Progenitor cell of endocrine pancreas (in vitro differentiated cells): ENCODE measurements around the gene CAPN2. TPM values are rescaled to one million over a fixed set of nuclear protein-coding genes. Genes with fewer than 3 reads are reported as not detected.

ENCODE experiments used
- DNase-seq: peaks from one replicate; pipeline ENCODE4 v3.0.0; 2021; ENCODE audit warnings: low spot score; ENCODE audit not compliant: unreplicated experiment
- H3K27ac Mint-ChIP-seq: 2 replicates; pipeline ENCODE4 v1.8.0; 2021; ENCODE audit warnings: mild to moderate bottlenecking, moderate library complexity, mixed read lengths
- H3K27me3 Mint-ChIP-seq: 2 replicates; pipeline ENCODE4 v1.8.0; 2021; ENCODE audit warnings: mixed read lengths
- H3K36me3 Mint-ChIP-seq: 2 replicates; pipeline ENCODE4 v1.8.0; 2022; ENCODE audit warnings: mixed read lengths; ENCODE audit not compliant: insufficient read depth
- H3K4me1 Mint-ChIP-seq: 2 replicates; pipeline ENCODE4 v1.8.0; 2021; ENCODE audit warnings: low read depth, mixed read lengths
- H3K4me3 Mint-ChIP-seq: 2 replicates; pipeline ENCODE4 v1.8.0; 2021; ENCODE audit warnings: low read depth, mild to moderate bottlenecking, moderate library complexity, mixed read lengths
- H3K9me3 Mint-ChIP-seq: 2 replicates; pipeline ENCODE4 v1.8.0; 2021; ENCODE audit warnings: low read depth, mixed read lengths
- total RNA-seq: library from RNA; stranded (reverse); gene quantifications from 2 replicates; pipeline ENCODE4 v1.2.1, GENCODE V29; 2021
- TF ChIP-seq, protein P1 (sequence below): fragments of 200-600 bp; sonication (generic); IDR thresholded peaks from one replicate; pipeline ENCODE4 v1.5.0; 2021; ENCODE audit warnings: antibody characterized with exemption, mild to moderate bottlenecking; ENCODE audit not compliant: unreplicated experiment

Gene CAPN2
- total RNA-seq, 1 donor from 2014 or later = 20.3 TPM

DNA sequence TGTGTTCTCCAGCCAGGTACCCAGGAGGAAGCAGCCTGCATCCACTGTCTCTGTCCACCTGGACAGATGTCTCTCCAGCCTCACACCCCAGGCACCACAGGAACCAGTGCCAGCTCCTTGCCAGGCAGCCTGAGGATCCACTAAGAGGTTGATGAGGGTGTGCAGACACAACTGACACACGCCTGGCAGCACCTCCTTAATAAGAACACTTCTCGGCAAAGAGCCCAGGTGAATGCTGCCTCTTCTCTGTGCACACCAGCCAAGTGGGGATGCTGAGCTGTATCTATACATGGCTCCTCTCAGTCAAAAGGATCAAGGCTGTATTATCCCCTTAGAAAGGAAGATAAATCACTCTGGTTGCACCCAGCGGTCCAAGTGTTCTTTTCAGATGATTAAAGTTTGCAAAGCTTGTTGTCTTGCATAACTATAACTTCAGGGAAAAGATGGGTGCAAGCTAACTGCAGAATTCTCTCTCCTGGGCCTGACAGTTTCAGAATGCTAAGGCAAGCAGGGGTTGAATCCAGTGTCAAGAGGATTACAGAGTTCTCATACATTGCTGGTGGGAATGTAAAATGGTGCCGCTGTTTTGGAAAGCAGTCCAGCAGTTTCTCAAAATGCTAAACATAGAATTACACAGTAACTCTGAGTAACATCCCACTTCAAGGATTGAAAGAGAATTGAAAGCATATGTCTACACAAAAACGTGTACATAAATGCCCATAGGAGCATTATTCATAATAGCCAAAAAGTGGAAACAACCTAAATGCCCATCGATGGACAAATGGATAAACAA, 43.1 kb upstream of the CAPN2 start:
- no peak overlapping the region for H3K27ac Mint-ChIP-seq
- peaks cover 5% of the 10 kb centered on the region for H3K27me3 Mint-ChIP-seq
- H3K9me3 Mint-ChIP-seq = peaks cover 6% of the 10 kb centered on the region
- no peak for DNase-seq
- TF ChIP-seq, protein P1, sequence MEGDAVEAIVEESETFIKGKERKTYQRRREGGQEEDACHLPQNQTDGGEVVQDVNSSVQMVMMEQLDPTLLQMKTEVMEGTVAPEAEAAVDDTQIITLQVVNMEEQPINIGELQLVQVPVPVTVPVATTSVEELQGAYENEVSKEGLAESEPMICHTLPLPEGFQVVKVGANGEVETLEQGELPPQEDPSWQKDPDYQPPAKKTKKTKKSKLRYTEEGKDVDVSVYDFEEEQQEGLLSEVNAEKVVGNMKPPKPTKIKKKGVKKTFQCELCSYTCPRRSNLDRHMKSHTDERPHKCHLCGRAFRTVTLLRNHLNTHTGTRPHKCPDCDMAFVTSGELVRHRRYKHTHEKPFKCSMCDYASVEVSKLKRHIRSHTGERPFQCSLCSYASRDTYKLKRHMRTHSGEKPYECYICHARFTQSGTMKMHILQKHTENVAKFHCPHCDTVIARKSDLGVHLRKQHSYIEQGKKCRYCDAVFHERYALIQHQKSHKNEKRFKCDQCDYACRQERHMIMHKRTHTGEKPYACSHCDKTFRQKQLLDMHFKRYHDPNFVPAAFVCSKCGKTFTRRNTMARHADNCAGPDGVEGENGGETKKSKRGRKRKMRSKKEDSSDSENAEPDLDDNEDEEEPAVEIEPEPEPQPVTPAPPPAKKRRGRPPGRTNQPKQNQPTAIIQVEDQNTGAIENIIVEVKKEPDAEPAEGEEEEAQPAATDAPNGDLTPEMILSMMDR = no peak
- H3K36me3 Mint-ChIP-seq = no peaks in the 10 kb centered on the region
- no peak overlapping the region for H3K4me3 Mint-ChIP-seq
- H3K4me1 Mint-ChIP-seq = peaks cover 11% of the 10 kb centered on the region

DNA sequence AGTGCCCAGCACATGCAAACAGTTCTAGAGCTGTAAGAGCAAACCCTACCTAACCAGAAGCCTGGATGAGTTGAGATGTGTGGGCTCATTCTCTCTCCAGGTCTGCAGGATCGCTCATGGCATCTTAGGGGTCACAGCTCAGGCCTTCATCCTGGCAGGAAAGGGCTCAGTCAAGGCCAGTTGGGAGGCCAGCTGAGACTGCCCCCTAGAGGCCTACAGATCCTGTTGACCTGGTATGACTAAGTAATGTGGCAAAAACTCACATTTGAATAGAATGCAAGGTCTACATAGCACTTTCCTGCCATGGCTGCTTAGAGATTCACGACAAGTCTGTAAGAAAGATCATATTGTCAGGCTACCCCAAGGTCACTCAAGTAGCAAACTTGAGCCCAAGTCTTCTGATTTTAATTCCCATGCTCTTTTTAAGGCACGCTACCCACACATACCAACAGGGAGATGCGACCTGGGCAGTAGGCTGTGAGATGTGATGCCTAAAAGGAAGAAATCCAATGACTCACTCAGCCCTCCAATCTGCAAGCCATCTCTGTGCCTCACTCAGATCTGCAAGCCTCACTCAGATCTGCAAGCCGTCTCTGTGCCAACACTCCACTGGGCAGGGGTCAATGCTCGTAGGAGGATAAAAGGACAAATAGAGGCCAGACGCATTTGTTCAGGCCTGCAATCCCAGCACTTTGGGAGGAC, 41.7 kb upstream of the CAPN2 start:
- Mint-ChIP-seq H3K4me1 (peaks cover 11% of the 10 kb centered on the region), H3K9me3 (peaks cover 14% of the 10 kb centered on the region), H3K27me3 (peaks cover 8% of the 10 kb centered on the region), H3K36me3 (peaks cover 4% of the 10 kb centered on the region), H3K27ac (no peak overlapping the region), H3K4me3 (no peak overlapping the region)
- TF ChIP-seq, protein P1 = peak; percentile 79
- DNase-seq = peak; percentile 29

DNA sequence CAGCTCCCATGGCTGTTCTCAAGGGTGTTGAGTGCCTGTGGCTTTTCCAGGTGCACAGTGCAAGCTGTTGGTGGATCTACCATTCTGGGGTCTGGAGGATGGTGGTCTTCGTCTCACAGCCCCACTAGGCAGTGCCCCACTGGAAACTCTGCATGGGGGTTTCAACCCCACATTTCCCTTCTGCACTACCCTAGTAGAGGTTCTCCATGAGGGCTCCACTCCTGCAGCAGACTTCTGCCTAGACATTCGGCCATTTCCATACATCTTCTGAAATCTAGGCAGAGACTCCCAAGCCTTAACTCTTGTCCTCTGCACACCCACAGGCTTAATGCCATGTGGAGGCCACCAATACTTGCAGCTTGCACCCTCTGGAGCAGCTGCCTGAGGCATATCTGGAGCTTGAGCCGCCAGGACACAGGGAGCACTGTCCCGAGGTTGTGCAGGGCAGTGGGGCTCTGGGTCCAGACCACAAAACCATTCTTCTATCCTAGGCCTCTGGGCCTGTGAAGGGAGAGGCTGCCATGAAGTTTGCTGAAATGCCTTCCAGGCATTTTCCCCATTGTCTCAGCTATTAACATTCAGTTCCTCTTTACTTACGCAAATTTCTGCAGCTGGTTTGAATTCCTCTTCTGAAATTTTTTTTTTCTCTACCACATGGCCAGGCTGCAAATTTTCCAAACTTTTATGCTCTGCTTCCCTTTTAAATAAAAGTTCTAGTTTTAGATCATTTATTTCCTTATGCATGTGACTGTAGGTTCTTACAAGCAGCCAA, 38.0 kb upstream of the CAPN2 start:
- Mint-ChIP-seq H3K4me1 (no peaks in the 10 kb centered on the region), H3K36me3 (peaks cover 6% of the 10 kb centered on the region), H3K27me3 (peaks cover 11% of the 10 kb centered on the region), H3K4me3 (no peak overlapping the region), H3K27ac (no peak overlapping the region), H3K9me3 (peaks cover 21% of the 10 kb centered on the region)
- TF ChIP-seq, protein P1 = no peak
- DNase-seq = no peak

DNA sequence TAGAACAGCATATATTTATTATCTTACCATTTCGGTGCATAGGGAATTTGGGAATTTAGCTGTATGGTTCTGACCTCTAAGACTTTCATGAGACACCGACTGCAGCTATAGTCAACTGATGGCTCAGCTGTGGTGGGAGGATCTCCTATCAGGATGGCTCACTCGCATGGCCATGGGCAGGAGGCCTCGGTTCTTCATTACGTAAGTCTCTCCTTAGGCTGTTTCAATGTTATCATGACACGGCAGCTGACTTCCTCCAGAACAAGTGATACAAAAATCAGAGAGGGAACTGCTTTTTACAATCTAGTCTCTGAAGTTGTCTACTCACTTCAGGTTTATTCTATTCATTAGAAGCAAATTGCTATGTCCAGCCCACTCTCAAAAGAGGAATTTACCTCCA, 33.5 kb upstream of the CAPN2 start:
- TF ChIP-seq, protein P1 = no peak
- Mint-ChIP-seq H3K36me3 (peaks cover 6% of the 10 kb centered on the region), H3K4me3 (no peak overlapping the region), H3K9me3 (peaks cover 15% of the 10 kb centered on the region), H3K27ac (no peak overlapping the region), H3K4me1 (peaks cover 4% of the 10 kb centered on the region), H3K27me3 (peaks cover 19% of the 10 kb centered on the region)
- DNase-seq = no peak

DNA sequence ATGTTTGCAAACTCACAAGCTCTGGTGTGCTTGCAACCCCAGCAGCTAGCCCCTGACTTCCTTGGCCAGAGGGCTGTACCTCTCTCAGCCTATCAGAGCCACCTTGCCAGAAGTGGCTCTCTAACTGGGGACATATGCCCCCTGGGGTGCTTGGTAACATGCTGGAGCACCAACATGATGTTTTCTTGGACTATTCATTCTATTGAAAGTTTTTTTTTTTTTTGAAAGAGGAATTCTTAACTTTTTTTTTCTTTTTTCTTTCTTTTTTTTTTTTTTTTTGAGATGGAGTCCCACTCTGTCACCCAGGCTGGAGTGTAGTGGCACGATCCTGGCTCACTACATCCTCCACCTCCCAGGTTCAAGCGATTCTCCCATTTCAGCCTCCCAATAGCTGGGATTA, 32.2 kb upstream of the CAPN2 start:
- peaks cover 8% of the 10 kb centered on the region for H3K9me3 Mint-ChIP-seq
- H3K36me3 Mint-ChIP-seq = peaks cover 2% of the 10 kb centered on the region
- H3K27me3 Mint-ChIP-seq = peaks cover 18% of the 10 kb centered on the region
- H3K4me1 Mint-ChIP-seq = peaks cover 4% of the 10 kb centered on the region
- H3K4me3 Mint-ChIP-seq = no peak overlapping the region
- H3K27ac Mint-ChIP-seq = no peak overlapping the region
- TF ChIP-seq, protein P1 = no peak
- no peak for DNase-seq
